Measurements from ENCODE around the gene HORMAD2.

The HORMAD2 gene

GRCh38 chr22:30117256-30117655 is 37.0 kb downstream of the HORMAD2 start:
- no peak overlapping the region for H3K4me3 ChIP-seq (ENCODE audit: low read length)
- TF ChIP-seq CTCF (IDR thresholded peaks at IDR 0.05; ENCODE audit: insufficient read depth, low read depth, low read length, missing control alignments): no peak
- no peak for DNase-seq (ENCODE audit: low read depth)

GRCh38 chr22:30118291-30118690 is 38.0 kb downstream of the HORMAD2 start:
- no peak for DNase-seq (ENCODE audit: low read depth)
- H3K4me3 ChIP-seq (ENCODE audit: low read length): no peak overlapping the region
- TF ChIP-seq CTCF (IDR thresholded peaks at IDR 0.05; ENCODE audit: insufficient read depth, low read depth, low read length, missing control alignments): no peak

GRCh38 chr22:30121960-30122359 is 41.7 kb downstream of the HORMAD2 start:
- DNase-seq (ENCODE audit: low read depth): no peak
- H3K4me3 ChIP-seq (ENCODE audit: low read length): no peak overlapping the region
- no peak for TF ChIP-seq CTCF (IDR thresholded peaks at IDR 0.05; ENCODE audit: insufficient read depth, low read depth, low read length, missing control alignments)

GRCh38 chr22:30123463-30123862 is 43.2 kb downstream of the HORMAD2 start:
- H3K4me3 ChIP-seq (ENCODE audit: low read length): no peak overlapping the region
- no peak for DNase-seq (ENCODE audit: low read depth)
- TF ChIP-seq CTCF (IDR thresholded peaks at IDR 0.05; ENCODE audit: insufficient read depth, low read depth, low read length, missing control alignments): no peak

- TF ChIP-seq CTCF (IDR thresholded peaks at IDR 0.05; ENCODE audit: insufficient read depth, low read depth, low read length, missing control alignments): no peak
- DNase-seq (ENCODE audit: low read depth): no peak
- no peak overlapping the region for H3K4me3 ChIP-seq (ENCODE audit: low read length)
Measured at GRCh38 chr22:30127749-30128166, 47.5 kb downstream of the HORMAD2 start.

- DNase-seq (ENCODE audit: low read depth): no peak
- H3K4me3 ChIP-seq (ENCODE audit: low read length): no peak overlapping the region
- no peak for TF ChIP-seq CTCF (IDR thresholded peaks at IDR 0.05; ENCODE audit: insufficient read depth, low read depth, low read length, missing control alignments)
Measured at GRCh38 chr22:30128511-30128910, 48.2 kb downstream of the HORMAD2 start.

- no peak overlapping the region for H3K4me3 ChIP-seq (ENCODE audit: low read length)
- peak; percentile 56 for DNase-seq (ENCODE audit: low read depth)
- no peak for TF ChIP-seq CTCF (IDR thresholded peaks at IDR 0.05; ENCODE audit: insufficient read depth, low read depth, low read length, missing control alignments)
Measured at GRCh38 chr22:30129636-30130035, 49.4 kb downstream of the HORMAD2 start.
